Activated naive CD8-positive, alpha-beta T cell treated with anti-CD3 and anti-CD28 coated beads, Interleukin-2, amount 50 U/mL, for 24 hours (primary cell): Measurements from ENCODE around the gene SIAH3.

Experiments
- ATAC-seq: fragments of 150-1000 bp; cut with Tn5 transposase; one replicate; pipeline ENCODE4 v1.10.0; 2021
- DNase-seq: peaks from one replicate; pipeline ENCODE4 v3.0.0; 2021
- H3K27ac Mint-ChIP-seq: one replicate; pipeline ENCODE4 v1.8.0; 2021; ENCODE audit warnings: mild to moderate bottlenecking, mixed read lengths
- H3K27me3 Mint-ChIP-seq: one replicate; pipeline ENCODE4 v1.8.0; 2021; ENCODE audit warnings: mixed read lengths
- H3K36me3 Mint-ChIP-seq: one replicate; pipeline ENCODE4 v1.8.0; 2021; ENCODE audit warnings: low read depth, mixed read lengths
- H3K4me1 Mint-ChIP-seq: one replicate; pipeline ENCODE4 v1.8.0; 2021; ENCODE audit warnings: mixed read lengths
- H3K4me3 Mint-ChIP-seq: one replicate; pipeline ENCODE4 v1.8.0; 2021; ENCODE audit warnings: mild to moderate bottlenecking, moderate library complexity, mixed read lengths
- H3K9me3 Mint-ChIP-seq: one replicate; pipeline ENCODE4 v1.8.0; 2021; ENCODE audit warnings: mixed read lengths

Gene SIAH3

GRCh38 chr13:45820106-45820838 is 31.3 kb downstream of the SIAH3 start:
- Mint-ChIP-seq H3K9me3 (no peaks in the 10 kb centered on the region), H3K27ac (no peak overlapping the region), H3K36me3 (no peaks in the 10 kb centered on the region), H3K27me3 (no peaks in the 10 kb centered on the region), H3K4me3 (no peak overlapping the region), H3K4me1 (no peaks in the 10 kb centered on the region)
- DNase-seq (no peak), ATAC-seq (no peak)

- H3K27ac Mint-ChIP-seq: no peak overlapping the region
- no peaks in the 10 kb centered on the region for H3K27me3 Mint-ChIP-seq
- no peaks in the 10 kb centered on the region for H3K36me3 Mint-ChIP-seq
- DNase-seq (no peak), ATAC-seq (no peak)
- no peaks in the 10 kb centered on the region for H3K9me3 Mint-ChIP-seq
- H3K4me3 Mint-ChIP-seq: no peak overlapping the region
- H3K4me1 Mint-ChIP-seq: no peaks in the 10 kb centered on the region
These were observed 33.7 kb downstream of the SIAH3 start for GRCh38 chr13:45817833-45818232.

GRCh38 chr13:45816427-45816826 is 35.1 kb downstream of the SIAH3 start:
- no peaks in the 10 kb centered on the region for H3K36me3 Mint-ChIP-seq

GRCh38 chr13:45812695-45813372 is 38.7 kb downstream of the SIAH3 start:
- H3K9me3 Mint-ChIP-seq: no peaks in the 10 kb centered on the region
- no peaks in the 10 kb centered on the region for H3K27me3 Mint-ChIP-seq
- H3K36me3 Mint-ChIP-seq: no peaks in the 10 kb centered on the region
- no peak for DNase-seq
- ATAC-seq: no peak
- H3K4me1 Mint-ChIP-seq: no peaks in the 10 kb centered on the region
- no peak overlapping the region for H3K27ac Mint-ChIP-seq
- no peak overlapping the region for H3K4me3 Mint-ChIP-seq

More at GRCh38 chr13:45816427-45816826, 35.1 kb downstream of the SIAH3 start:
- no peaks in the 10 kb centered on the region for H3K27me3 Mint-ChIP-seq
- no peak overlapping the region for H3K27ac Mint-ChIP-seq
- no peaks in the 10 kb centered on the region for H3K4me1 Mint-ChIP-seq
- ATAC-seq (no peak), DNase-seq (no peak)
- H3K9me3 Mint-ChIP-seq: no peaks in the 10 kb centered on the region
- no peak overlapping the region for H3K4me3 Mint-ChIP-seq

GRCh38 chr13:45811891-45812694 is 39.5 kb downstream of the SIAH3 start:
- no peak overlapping the region for H3K27ac Mint-ChIP-seq
- H3K27me3 Mint-ChIP-seq: no peaks in the 10 kb centered on the region
- ATAC-seq (no peak), DNase-seq (no peak)
- no peak overlapping the region for H3K4me3 Mint-ChIP-seq
- H3K36me3 Mint-ChIP-seq: no peaks in the 10 kb centered on the region
- H3K9me3 Mint-ChIP-seq: no peaks in the 10 kb centered on the region
- H3K4me1 Mint-ChIP-seq: no peaks in the 10 kb centered on the region

- H3K4me1 Mint-ChIP-seq: no peaks in the 10 kb centered on the region
- no peak overlapping the region for H3K27ac Mint-ChIP-seq
- no peaks in the 10 kb centered on the region for H3K9me3 Mint-ChIP-seq
- DNase-seq: peak; percentile 4
- no peaks in the 10 kb centered on the region for H3K27me3 Mint-ChIP-seq
- H3K4me3 Mint-ChIP-seq: no peak overlapping the region
- no peaks in the 10 kb centered on the region for H3K36me3 Mint-ChIP-seq
- peak; percentile 52 for ATAC-seq
These were observed 41.7 kb downstream of the SIAH3 start for GRCh38 chr13:45809801-45810394.

- Mint-ChIP-seq H3K27ac (no peak overlapping the region), H3K27me3 (no peaks in the 10 kb centered on the region), H3K9me3 (no peaks in the 10 kb centered on the region), H3K4me1 (no peaks in the 10 kb centered on the region), H3K36me3 (no peaks in the 10 kb centered on the region), H3K4me3 (no peak overlapping the region)
- DNase-seq: no peak
- no peak for ATAC-seq
These were observed 42.6 kb downstream of the SIAH3 start for GRCh38 chr13:45808925-45809324.

GRCh38 chr13:45807520-45808099 is 43.9 kb downstream of the SIAH3 start:
- Mint-ChIP-seq H3K36me3 (no peaks in the 10 kb centered on the region), H3K27me3 (no peaks in the 10 kb centered on the region), H3K27ac (no peak overlapping the region), H3K9me3 (no peaks in the 10 kb centered on the region), H3K4me3 (no peak overlapping the region), H3K4me1 (no peaks in the 10 kb centered on the region)
- ATAC-seq (no peak), DNase-seq (peak; percentile 19)

- no peaks in the 10 kb centered on the region for H3K9me3 Mint-ChIP-seq
- H3K27ac Mint-ChIP-seq: no peak overlapping the region
- no peaks in the 10 kb centered on the region for H3K36me3 Mint-ChIP-seq
- no peak for ATAC-seq
- no peak for DNase-seq
- no peaks in the 10 kb centered on the region for H3K27me3 Mint-ChIP-seq
- H3K4me3 Mint-ChIP-seq: no peak overlapping the region
- no peaks in the 10 kb centered on the region for H3K4me1 Mint-ChIP-seq
These were observed 51.1 kb downstream of the SIAH3 start for GRCh38 chr13:45800485-45800884.

GRCh38 chr13:45799451-45799850 is 52.1 kb downstream of the SIAH3 start:
- H3K27ac Mint-ChIP-seq: no peak overlapping the region
- H3K4me1 Mint-ChIP-seq: no peaks in the 10 kb centered on the region
- ATAC-seq: no peak
- no peaks in the 10 kb centered on the region for H3K27me3 Mint-ChIP-seq
- H3K9me3 Mint-ChIP-seq: no peaks in the 10 kb centered on the region
- DNase-seq: no peak
- no peak overlapping the region for H3K4me3 Mint-ChIP-seq
- no peaks in the 10 kb centered on the region for H3K36me3 Mint-ChIP-seq

GRCh38 chr13:45798851-45799250 is 52.7 kb downstream of the SIAH3 start:
- Mint-ChIP-seq H3K9me3 (no peaks in the 10 kb centered on the region), H3K27me3 (no peaks in the 10 kb centered on the region), H3K4me1 (no peaks in the 10 kb centered on the region), H3K36me3 (no peaks in the 10 kb centered on the region), H3K4me3 (no peak overlapping the region), H3K27ac (no peak overlapping the region)
- ATAC-seq: no peak
- DNase-seq: no peak

GRCh38 chr13:45796426-45797235 is 54.9 kb downstream of the SIAH3 start:
- Mint-ChIP-seq H3K4me3 (no peak overlapping the region), H3K9me3 (peaks cover 4% of the 10 kb centered on the region), H3K36me3 (no peaks in the 10 kb centered on the region), H3K4me1 (peaks cover 3% of the 10 kb centered on the region), H3K27me3 (no peaks in the 10 kb centered on the region), H3K27ac (no peak overlapping the region)
- ATAC-seq: no peak
- DNase-seq: no peak

GRCh38 chr13:45792827-45793303 is 58.7 kb downstream of the SIAH3 start:
- DNase-seq (no peak), ATAC-seq (no peak)
- Mint-ChIP-seq H3K9me3 (peaks cover 4% of the 10 kb centered on the region), H3K4me1 (peaks cover 3% of the 10 kb centered on the region), H3K36me3 (no peaks in the 10 kb centered on the region), H3K27me3 (no peaks in the 10 kb centered on the region), H3K27ac (no peak overlapping the region), H3K4me3 (no peak overlapping the region)
